ENCODE measurements around the gene SAPCD1.

Gene SAPCD1

DNA sequence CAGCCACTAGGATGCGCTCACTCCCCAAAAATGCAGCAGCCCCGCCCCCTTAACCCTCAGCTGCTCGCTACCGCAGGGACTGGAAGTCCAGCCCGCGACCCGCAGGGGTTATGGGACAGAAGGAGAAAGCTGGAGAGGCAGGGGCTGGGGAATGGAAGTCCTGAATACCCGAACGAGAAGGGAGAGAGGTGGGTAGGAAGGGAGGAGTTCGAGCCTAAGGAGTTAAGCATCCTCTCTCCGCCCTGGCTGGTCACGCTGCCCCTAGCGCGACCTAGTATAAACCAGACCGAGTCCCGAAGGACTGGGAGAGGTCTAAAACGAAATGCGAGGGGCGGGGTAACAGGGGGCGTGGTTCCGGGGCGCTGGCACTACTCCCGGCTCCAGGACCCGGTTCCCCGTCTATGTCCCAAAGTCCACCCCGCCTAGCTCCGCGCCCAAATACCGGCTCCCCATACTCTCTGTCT, 32.9 kb upstream of the SAPCD1 start:
- DNase-seq (ENCODE audit: low read depth): peak; percentile 75

- peak; percentile 54 for DNase-seq (ENCODE audit: low read depth)
Measured at GRCh38 chr6:31729979-31730630, 32.4 kb upstream of the SAPCD1 start.

- DNase-seq (ENCODE audit: low read depth): no peak
Measured at GRCh38 chr6:31730631-31731086, 31.8 kb upstream of the SAPCD1 start.

- DNase-seq (ENCODE audit: low read depth): no peak
Measured at GRCh38 chr6:31732029-31732428, 30.4 kb upstream of the SAPCD1 start.

GRCh38 chr6:31733734-31734133, 28.7 kb upstream of the SAPCD1 start:
- DNase-seq (ENCODE audit: low read depth): no peak

GRCh38 chr6:31734247-31734820, 28.1 kb upstream of the SAPCD1 start:
- no peak for DNase-seq (ENCODE audit: low read depth)

- peak; percentile 35 for DNase-seq (ENCODE audit: low read depth)
Measured at GRCh38 chr6:31734821-31735406, 27.5 kb upstream of the SAPCD1 start.

DNA sequence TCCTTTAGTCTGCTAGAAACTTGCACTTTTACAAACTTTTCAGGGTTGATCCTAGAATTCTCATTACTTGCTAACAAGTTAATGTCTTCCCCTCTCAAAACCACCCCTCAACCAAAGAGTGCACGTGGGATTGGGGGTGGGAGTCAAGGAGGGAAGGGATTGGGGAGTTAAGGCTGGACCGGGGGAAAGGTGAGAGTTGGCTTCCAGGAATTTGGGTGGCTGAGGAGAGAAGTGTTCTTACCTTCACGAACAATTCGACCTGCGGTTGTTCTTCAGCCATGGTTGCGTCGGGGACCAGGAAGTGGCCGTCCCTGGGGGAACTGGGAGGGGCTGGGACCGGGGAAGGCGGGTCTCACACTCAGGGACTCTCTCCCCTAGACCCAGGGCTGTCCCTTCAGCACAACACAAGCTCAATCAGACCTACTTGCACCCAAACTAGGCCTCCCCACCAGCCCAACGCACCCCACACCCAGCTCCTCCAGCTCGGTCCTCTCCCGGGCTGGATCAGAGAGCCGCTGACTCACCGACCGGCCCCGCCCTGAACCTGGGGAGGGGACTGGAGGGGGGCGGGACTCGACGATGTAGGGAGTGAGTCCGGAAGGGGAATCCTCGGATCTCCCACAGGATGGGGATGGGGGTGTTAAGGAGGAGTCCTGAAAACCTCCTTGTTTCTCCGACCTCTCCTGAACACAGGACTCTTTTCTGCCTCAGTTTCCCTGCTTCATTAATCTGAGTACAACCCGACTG, 26.3 kb upstream of the SAPCD1 start, which contains the start of gene CLIC1:
Gene CLIC1 (minus strand): TSS at position 510 of the 747 bp plus-strand sequence. CDS start 230 bp downstream, at position 280.
- peak; percentile 64 for DNase-seq (ENCODE audit: low read depth)

DNA sequence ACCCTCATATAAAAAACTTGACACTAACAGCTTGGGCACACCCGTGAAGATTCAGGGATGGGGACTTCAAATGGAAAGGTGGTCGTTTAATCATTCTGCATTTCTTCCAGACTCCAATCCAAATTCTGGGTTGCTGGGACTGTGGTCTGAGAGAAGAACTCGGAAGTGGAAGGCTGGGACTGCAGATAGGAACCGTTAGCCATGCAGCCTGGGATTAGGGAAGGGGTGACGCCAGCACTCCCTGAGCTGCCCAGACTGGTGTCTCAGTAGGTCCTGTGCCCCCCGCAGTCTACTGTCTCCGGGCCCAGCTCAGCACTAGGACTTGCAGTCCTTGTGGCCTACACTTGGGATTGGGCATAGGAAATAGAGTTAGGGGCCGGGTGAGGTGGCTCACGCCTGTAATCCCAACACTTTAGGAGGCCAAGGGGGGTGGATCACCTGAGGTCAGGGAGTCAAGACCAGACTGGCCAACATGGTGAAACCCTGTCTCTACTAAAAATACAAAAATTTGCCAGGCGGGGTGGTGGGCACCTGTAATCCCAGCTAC, 25.6 kb upstream of the SAPCD1 start:
- no peak for DNase-seq (ENCODE audit: low read depth)

DNA sequence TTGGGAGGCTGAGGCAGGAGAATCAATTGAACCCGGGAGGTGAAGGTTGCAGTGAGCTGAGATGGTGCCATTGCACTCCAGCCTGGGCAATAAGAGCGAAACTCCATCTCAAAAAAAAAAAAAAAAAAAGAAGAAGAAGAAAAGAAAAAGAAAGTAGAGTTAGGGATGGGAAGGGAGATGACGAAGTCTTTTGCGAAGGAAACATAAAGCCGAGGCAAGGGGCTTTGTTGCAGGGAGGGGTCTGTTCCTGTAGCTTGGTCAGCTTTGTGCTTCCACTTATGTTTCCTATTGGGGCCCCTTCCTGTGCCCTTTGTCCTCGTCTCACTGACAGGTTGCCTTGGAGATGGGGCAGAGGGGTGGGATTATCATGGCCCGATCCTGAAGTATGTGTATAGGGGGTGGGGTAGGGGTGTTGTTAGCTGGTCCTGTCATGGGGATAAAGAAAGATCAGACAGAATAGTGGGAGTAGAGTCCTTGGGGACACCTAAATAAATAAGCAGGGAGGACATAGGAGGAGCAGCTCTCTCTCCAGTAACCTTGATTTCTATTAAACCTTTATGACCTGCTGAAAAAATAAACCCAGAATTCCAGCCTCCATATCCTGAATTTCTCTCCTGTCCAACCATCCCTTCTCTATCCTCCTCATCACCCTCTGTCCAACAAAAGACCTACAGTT, 25.0 kb upstream of the SAPCD1 start:
- no peak for DNase-seq (ENCODE audit: low read depth)

GRCh38 chr6:31737991-31738979, 24.2 kb upstream of the SAPCD1 start:
- DNase-seq (ENCODE audit: low read depth): peak; percentile 41

GRCh38 chr6:31739639-31740396, 22.6 kb upstream of the SAPCD1 start, which contains the start of gene MSH5:
MSH5 (plus strand) TSS chr6:31740005; CDS start chr6:31740467, 462 bp downstream.
- peak; percentile 89 for DNase-seq (ENCODE audit: low read depth)

DNA sequence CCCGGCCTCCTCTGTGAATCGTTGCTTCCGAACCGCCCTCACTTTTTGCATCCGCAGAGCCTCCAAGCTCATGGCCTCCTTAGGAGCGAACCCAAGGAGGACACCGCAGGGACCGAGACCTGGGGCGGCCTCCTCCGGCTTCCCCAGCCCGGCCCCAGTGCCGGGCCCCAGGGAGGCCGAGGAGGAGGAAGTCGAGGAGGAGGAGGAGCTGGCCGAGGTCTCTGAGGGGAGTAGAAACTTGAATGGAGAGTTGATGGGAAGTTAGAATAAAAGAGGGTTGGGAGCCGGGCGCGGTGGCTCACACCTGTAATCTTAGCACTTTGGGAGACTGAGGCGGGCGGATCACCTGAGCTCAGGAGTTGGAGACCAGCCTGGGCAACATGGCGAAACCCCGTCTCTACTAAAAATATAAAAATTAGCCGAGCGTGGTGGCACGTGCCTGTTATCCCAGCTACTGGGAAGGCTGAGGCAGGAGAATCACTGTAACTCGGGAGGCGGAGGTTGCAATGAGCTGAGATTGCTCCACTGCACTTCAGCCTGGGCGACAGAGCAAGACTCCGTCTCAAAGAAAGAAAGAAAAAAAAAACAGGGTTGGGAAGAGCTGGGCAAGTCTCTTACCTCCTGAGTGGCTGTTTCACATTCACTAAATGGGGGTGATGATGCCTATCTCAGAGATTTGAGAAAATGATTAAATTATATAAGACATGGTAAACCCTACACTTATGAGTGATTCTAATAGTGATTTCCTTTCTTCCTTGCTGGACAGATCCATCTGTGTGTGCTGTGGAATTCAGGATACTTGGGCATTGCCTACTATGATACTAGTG, 21.8 kb upstream of the SAPCD1 start:
- no peak for DNase-seq (ENCODE audit: low read depth)

- no peak for DNase-seq (ENCODE audit: low read depth)
Measured at GRCh38 chr6:31741815-31742214, 20.6 kb upstream of the SAPCD1 start.

DNA sequence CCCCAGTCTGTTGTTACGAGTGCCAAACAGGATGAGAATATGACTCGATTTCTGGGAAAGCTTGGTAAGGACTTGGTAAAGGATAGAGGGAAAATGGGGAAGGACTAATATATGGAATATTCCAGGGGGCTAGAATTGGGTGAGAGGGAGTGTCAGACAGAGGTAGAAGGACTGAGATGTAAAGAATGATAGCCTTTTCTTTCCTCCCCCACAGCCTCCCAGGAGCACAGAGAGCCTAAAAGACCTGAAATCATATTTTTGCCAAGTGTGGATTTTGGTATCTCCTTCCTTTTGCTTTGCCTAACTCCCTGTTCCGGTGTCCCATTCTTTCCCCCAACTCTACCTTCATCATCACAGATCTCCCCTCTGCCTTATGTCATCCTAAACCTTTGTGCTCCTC, 19.6 kb upstream of the SAPCD1 start:
- no peak for DNase-seq (ENCODE audit: low read depth)

GRCh38 chr6:31744422-31744821, 18.0 kb upstream of the SAPCD1 start:
- no peak for DNase-seq (ENCODE audit: low read depth)

DNA sequence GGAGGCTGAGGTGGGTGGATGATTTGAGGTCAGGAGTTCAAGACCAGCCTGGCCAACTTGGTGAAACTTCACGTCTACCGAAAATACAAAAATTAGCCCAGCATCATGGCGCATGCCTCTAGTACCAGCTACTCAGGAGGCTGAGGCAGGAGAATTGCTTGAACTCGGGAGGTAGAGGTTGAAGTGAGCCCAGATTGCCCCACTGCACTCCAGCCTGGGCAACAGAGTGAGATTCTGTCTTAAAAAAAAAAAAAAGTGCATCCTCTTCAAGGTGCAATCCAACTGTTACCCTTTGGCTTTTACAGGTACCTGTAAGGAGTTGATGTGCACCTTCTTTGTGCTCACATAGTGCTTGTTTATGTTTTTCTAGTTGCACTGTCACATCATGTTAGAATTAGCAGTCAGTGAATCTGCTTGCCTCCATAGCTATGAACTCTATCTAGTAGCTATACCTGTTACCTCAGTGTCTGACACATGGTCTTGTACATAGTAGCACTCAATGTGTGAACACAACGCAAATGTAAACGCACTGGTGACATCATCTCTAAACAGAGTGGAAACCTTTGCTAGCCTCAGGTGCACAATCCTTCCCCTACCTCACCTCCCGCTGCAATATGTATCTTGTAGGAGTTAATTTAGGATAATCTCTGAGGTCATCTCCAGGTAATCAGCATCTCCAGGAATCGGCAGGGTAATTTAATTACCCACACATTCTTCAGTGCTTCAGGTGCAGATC, 13.0 kb upstream of the SAPCD1 start:
- no peak for DNase-seq (ENCODE audit: low read depth)

GRCh38 chr6:31750411-31751022, 11.9 kb upstream of the SAPCD1 start:
- DNase-seq (ENCODE audit: low read depth): no peak
